Amniotic epithelial cell (primary cell): Measurements from ENCODE around the gene HOXB6.
A peak's percentile ranks its signal among the peaks of the same experiment; 100 is the strongest.

Experiments used
- DNase-seq: peaks from one replicate; pipeline ENCODE4 v3.0.0-alpha.2; 2010; ENCODE audit warnings: low read depth

The HOXB6 gene

GRCh38 chr17:48594538-48595277, 10.1 kb downstream of the HOXB6 start:
- DNase-seq, result no peak

GRCh38 chr17:48593840-48594537, 10.8 kb downstream of the HOXB6 start:
- DNase-seq, result peak; percentile 96

- no peak for DNase-seq
Measured at GRCh38 chr17:48593126-48593829, 11.5 kb downstream of the HOXB6 start, which contains the start of gene HOXB5. Gene HOXB5, minus strand, starts transcription at chr17:48593779. Its CDS starts 97 bp downstream, at chr17:48593682.

GRCh38 chr17:48592577-48592976, 12.2 kb downstream of the HOXB6 start:
- DNase-seq, result no peak

- DNase-seq, result no peak
Measured at GRCh38 chr17:48592057-48592514, 12.7 kb downstream of the HOXB6 start.

- DNase-seq, result peak; percentile 49
Measured at GRCh38 chr17:48591255-48592056, 13.3 kb downstream of the HOXB6 start.

- no peak for DNase-seq
Measured at GRCh38 chr17:48590607-48591161, 14.1 kb downstream of the HOXB6 start.

GRCh38 chr17:48589831-48590606, 14.8 kb downstream of the HOXB6 start, which contains the start of gene HOXB3:
Gene HOXB3, minus strand, starts transcription at chr17:48590241. Its CDS starts 37,767 bp downstream, at chr17:48552474.
- DNase-seq, result peak; percentile 95

- DNase-seq, result no peak
Measured at GRCh38 chr17:48589060-48589830, 15.5 kb downstream of the HOXB6 start.

GRCh38 chr17:48588528-48588927, 16.3 kb downstream of the HOXB6 start:
- no peak for DNase-seq

- no peak for DNase-seq
Measured at GRCh38 chr17:48588074-48588415, 16.7 kb downstream of the HOXB6 start.

GRCh38 chr17:48587276-48588073, 17.3 kb downstream of the HOXB6 start:
- DNase-seq, result peak; percentile 73

- DNase-seq, result no peak
Measured at GRCh38 chr17:48586355-48587258, 18.2 kb downstream of the HOXB6 start.

- no peak for DNase-seq
Measured at GRCh38 chr17:48584223-48584741, 20.5 kb downstream of the HOXB6 start.

GRCh38 chr17:48583708-48584222, 21.0 kb downstream of the HOXB6 start:
- DNase-seq, result no peak

- DNase-seq, result no peak
Measured at GRCh38 chr17:48582750-48583069, 22.1 kb downstream of the HOXB6 start.

GRCh38 chr17:48579760-48580554, 24.8 kb downstream of the HOXB6 start:
- peak; percentile 78 for DNase-seq
